ENCODE measurements around the gene BSND. TPM values are rescaled to one million over a fixed set of nuclear protein-coding genes. Genes with fewer than 3 reads are reported as not detected.
"Not testable (repeated sequence)": the region's sequence is repeated elsewhere in the genome, so short reads cannot be mapped to it uniquely, and the experiment has no call there.

The BSND gene
- total and polyA plus RNA-seq, 4 donors, result 0.02 TPM; not detected in 3

DNA sequence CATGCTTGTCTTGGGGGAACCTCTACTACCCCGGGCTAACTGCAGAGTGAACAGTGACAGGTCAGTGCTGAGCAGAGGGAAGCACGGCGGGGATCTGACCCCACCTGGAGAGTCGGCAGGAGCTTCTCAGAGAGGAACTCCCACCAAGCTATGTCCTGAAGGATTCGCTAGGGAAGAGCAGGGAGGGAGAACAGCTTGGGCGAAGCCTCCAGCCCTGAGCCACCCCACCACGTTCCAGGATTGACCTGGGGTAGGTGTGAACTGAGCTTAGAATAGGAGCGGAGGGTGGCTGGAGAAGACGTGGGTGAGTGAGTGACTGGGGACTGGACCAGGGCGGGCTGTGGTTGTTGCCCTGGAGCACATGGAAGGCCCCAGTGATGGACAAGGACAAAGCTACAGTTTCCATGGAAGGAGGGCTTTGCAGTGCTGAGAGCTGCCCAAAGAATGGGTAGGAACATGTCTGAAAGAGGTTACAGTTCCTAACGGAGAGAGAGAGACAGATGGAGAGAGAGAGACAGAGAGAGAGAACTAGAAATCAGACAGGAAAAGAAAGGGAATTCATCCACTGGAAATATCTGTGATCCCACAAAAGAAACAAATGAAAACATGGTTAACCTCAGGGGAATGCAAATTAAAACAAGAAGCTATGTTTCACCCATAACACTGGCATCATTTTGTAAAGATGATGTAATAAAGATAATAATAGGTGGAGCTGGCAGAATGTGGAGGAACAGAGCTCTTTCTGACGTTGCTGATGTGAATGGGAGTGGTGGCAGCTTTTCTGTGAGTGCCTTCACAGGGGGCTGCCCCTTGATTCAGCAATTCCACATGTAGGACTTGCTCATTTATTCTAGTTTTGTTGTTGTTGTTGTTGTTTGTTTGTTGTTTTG, 17.2 kb downstream of the BSND start:
- TF ChIP-seq, protein P1, sequence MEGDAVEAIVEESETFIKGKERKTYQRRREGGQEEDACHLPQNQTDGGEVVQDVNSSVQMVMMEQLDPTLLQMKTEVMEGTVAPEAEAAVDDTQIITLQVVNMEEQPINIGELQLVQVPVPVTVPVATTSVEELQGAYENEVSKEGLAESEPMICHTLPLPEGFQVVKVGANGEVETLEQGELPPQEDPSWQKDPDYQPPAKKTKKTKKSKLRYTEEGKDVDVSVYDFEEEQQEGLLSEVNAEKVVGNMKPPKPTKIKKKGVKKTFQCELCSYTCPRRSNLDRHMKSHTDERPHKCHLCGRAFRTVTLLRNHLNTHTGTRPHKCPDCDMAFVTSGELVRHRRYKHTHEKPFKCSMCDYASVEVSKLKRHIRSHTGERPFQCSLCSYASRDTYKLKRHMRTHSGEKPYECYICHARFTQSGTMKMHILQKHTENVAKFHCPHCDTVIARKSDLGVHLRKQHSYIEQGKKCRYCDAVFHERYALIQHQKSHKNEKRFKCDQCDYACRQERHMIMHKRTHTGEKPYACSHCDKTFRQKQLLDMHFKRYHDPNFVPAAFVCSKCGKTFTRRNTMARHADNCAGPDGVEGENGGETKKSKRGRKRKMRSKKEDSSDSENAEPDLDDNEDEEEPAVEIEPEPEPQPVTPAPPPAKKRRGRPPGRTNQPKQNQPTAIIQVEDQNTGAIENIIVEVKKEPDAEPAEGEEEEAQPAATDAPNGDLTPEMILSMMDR (IDR thresholded peaks at IDR 0.05; ENCODE audit: control extremely low read depth, extremely low read depth), result no peak
- DNase-seq (no peak), ATAC-seq (ENCODE audit: insufficient read depth, low FRiP score) (no peak)
- H3K27me3 ChIP-seq (ENCODE audit: control insufficient read depth in 3 of 3, insufficient read depth in 3 of 3, low read length in 2 of 3), result peaks cover 0 to 16% (median 0%) of the 10 kb centered on the region in 3 donors
- H3K4me1 ChIP-seq (ENCODE audit: control insufficient read depth in 5 of 5, insufficient read depth in 5 of 5, low read length in 5 of 5), result no peaks in the 10 kb centered on the region
- H3K9me3 ChIP-seq (ENCODE audit: control insufficient read depth in 4 of 4, insufficient read depth in 3 of 4, low read length in 3 of 4), result no peaks in the 10 kb centered on the region
- no peak overlapping the region for H3K9ac ChIP-seq (ENCODE audit: insufficient read depth in 1 of 2, low read length in 2 of 2)
- H3K27ac ChIP-seq (ENCODE audit: low read depth in 1 of 2, low read length in 1 of 2), result no peak overlapping the region
- no peaks in the 10 kb centered on the region for H3K36me3 ChIP-seq (ENCODE audit: control insufficient read depth in 4 of 4, insufficient read depth in 4 of 4, low read length in 4 of 4)
- 68 to 73% methylated on average over 12 of the region's 12 CpGs for WGBS, 2 donors
- no peak overlapping the region for H3K4me3 ChIP-seq

GRCh38 chr1:55018395-55018794, 19.7 kb downstream of the BSND start:
- ATAC-seq (ENCODE audit: insufficient read depth, low FRiP score) (no peak), DNase-seq (no peak)
- 90 to 92% methylated on average over 9 of the region's 9 CpGs for WGBS, 2 donors

GRCh38 chr1:55021942-55022546, 23.3 kb downstream of the BSND start:
- no peaks in the 10 kb centered on the region for H3K27me3 ChIP-seq (ENCODE audit: control insufficient read depth in 3 of 3, insufficient read depth in 3 of 3, low read length in 2 of 3)
- WGBS, 2 donors, result 50 to 52% methylated on average over 15 of the region's 15 CpGs
- ATAC-seq (ENCODE audit: insufficient read depth, low FRiP score) (peak; percentile 98), DNase-seq (peak; percentile 77 to 89 (median 82))
- H3K27ac ChIP-seq (ENCODE audit: low read depth in 1 of 2, low read length in 1 of 2), result peak overlapping the region in 1 of 2 donors; percentile 13
- no peaks in the 10 kb centered on the region for H3K36me3 ChIP-seq (ENCODE audit: control insufficient read depth in 4 of 4, insufficient read depth in 4 of 4, low read length in 4 of 4)
- no peaks in the 10 kb centered on the region for H3K9me3 ChIP-seq (ENCODE audit: control insufficient read depth in 4 of 4, insufficient read depth in 3 of 4, low read length in 3 of 4)
- no peaks in the 10 kb centered on the region for H3K4me1 ChIP-seq (ENCODE audit: control insufficient read depth in 5 of 5, insufficient read depth in 5 of 5, low read length in 5 of 5)
- no peak overlapping the region for H3K4me3 ChIP-seq
- peak overlapping the region in 1 of 2 donors; percentile 47 for H3K9ac ChIP-seq (ENCODE audit: insufficient read depth in 1 of 2, low read length in 2 of 2)
- TF ChIP-seq, protein P1 (IDR thresholded peaks at IDR 0.05; ENCODE audit: control extremely low read depth, extremely low read depth), result peak; percentile 63

More at GRCh38 chr1:55018395-55018794, 19.7 kb downstream of the BSND start:
- H3K27ac ChIP-seq (ENCODE audit: low read depth in 1 of 2, low read length in 1 of 2), result no peak overlapping the region
- H3K4me3 ChIP-seq, result no peak overlapping the region
- no peak overlapping the region for H3K9ac ChIP-seq (ENCODE audit: insufficient read depth in 1 of 2, low read length in 2 of 2)
- TF ChIP-seq, protein P1 (IDR thresholded peaks at IDR 0.05; ENCODE audit: control extremely low read depth, extremely low read depth), result no peak
- no peaks in the 10 kb centered on the region for H3K4me1 ChIP-seq (ENCODE audit: control insufficient read depth in 5 of 5, insufficient read depth in 5 of 5, low read length in 5 of 5)
- no peaks in the 10 kb centered on the region for H3K9me3 ChIP-seq (ENCODE audit: control insufficient read depth in 4 of 4, insufficient read depth in 3 of 4, low read length in 3 of 4)
- peaks cover 0 to 16% (median 0%) of the 10 kb centered on the region in 3 donors for H3K27me3 ChIP-seq (ENCODE audit: control insufficient read depth in 3 of 3, insufficient read depth in 3 of 3, low read length in 2 of 3)
- H3K36me3 ChIP-seq (ENCODE audit: control insufficient read depth in 4 of 4, insufficient read depth in 4 of 4, low read length in 4 of 4), result no peaks in the 10 kb centered on the region

- H3K27ac ChIP-seq (ENCODE audit: low read depth in 1 of 2, low read length in 1 of 2); H3K9ac ChIP-seq (ENCODE audit: insufficient read depth in 1 of 2, low read length in 2 of 2); H3K36me3 ChIP-seq (ENCODE audit: control insufficient read depth in 4 of 4, insufficient read depth in 4 of 4, low read length in 4 of 4); H3K9me3 ChIP-seq (ENCODE audit: control insufficient read depth in 4 of 4, insufficient read depth in 3 of 4, low read length in 3 of 4); ATAC-seq (ENCODE audit: insufficient read depth, low FRiP score); H3K4me1 ChIP-seq (ENCODE audit: control insufficient read depth in 5 of 5, insufficient read depth in 5 of 5, low read length in 5 of 5); DNase-seq; H3K4me3 ChIP-seq; H3K27me3 ChIP-seq (ENCODE audit: control insufficient read depth in 3 of 3, insufficient read depth in 3 of 3, low read length in 2 of 3): not testable (repeated sequence)
- WGBS, 2 donors, result 82 to 85% methylated on average over 9 of the region's 10 CpGs
Measured at GRCh38 chr1:55024163-55024562, 25.4 kb downstream of the BSND start.

GRCh38 chr1:55026682-55027081, 27.9 kb downstream of the BSND start:
- H3K4me3 ChIP-seq; H3K9me3 ChIP-seq (ENCODE audit: control insufficient read depth in 4 of 4, insufficient read depth in 3 of 4, low read length in 3 of 4); H3K27ac ChIP-seq (ENCODE audit: low read depth in 1 of 2, low read length in 1 of 2); H3K36me3 ChIP-seq (ENCODE audit: control insufficient read depth in 4 of 4, insufficient read depth in 4 of 4, low read length in 4 of 4); H3K4me1 ChIP-seq (ENCODE audit: control insufficient read depth in 5 of 5, insufficient read depth in 5 of 5, low read length in 5 of 5); H3K27me3 ChIP-seq (ENCODE audit: control insufficient read depth in 3 of 3, insufficient read depth in 3 of 3, low read length in 2 of 3); DNase-seq; ATAC-seq (ENCODE audit: insufficient read depth, low FRiP score); H3K9ac ChIP-seq (ENCODE audit: insufficient read depth in 1 of 2, low read length in 2 of 2): not testable (repeated sequence)
- 75 to 85% methylated on average over 3 of the region's 3 CpGs for WGBS, 2 donors

DNA sequence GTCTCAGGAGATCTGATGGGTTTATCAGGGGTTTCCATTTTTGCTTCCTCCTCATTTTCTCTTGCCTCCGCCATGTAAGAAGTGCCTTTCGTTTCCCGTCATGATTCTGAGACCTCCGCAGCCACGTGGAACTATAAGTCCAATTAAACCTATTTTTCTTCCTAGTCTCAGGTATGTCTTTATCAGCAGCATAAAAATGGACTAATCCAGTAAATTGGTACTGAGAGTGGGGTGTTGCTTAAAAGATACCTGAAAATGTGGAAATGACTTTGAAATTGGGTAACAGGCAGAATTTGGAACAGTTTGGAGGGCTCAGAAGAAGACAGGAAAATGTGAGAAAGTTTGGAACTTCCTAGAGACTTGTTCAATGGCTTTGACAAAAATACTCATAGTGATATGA, 32.4 kb downstream of the BSND start:
- H3K4me1 ChIP-seq (ENCODE audit: control insufficient read depth in 5 of 5, insufficient read depth in 5 of 5, low read length in 5 of 5); H3K36me3 ChIP-seq (ENCODE audit: control insufficient read depth in 4 of 4, insufficient read depth in 4 of 4, low read length in 4 of 4); H3K27ac ChIP-seq (ENCODE audit: low read depth in 1 of 2, low read length in 1 of 2); DNase-seq; ATAC-seq (ENCODE audit: insufficient read depth, low FRiP score); H3K4me3 ChIP-seq; H3K9ac ChIP-seq (ENCODE audit: insufficient read depth in 1 of 2, low read length in 2 of 2); H3K27me3 ChIP-seq (ENCODE audit: control insufficient read depth in 3 of 3, insufficient read depth in 3 of 3, low read length in 2 of 3); H3K9me3 ChIP-seq (ENCODE audit: control insufficient read depth in 4 of 4, insufficient read depth in 3 of 4, low read length in 3 of 4): not testable (repeated sequence)
- 97 to 98% methylated on average over 5 of the region's 5 CpGs for WGBS, 2 donors
